ENCODE results near the gene GAS2L3. TPM values are rescaled to one million over a fixed set of nuclear protein-coding genes. Genes with fewer than 3 reads are reported as not detected.

GAS2L3 gene
- total RNA-seq, 4 donors from 2014 or later = 0.95 to 5.5 (median 4.3) TPM

DNA sequence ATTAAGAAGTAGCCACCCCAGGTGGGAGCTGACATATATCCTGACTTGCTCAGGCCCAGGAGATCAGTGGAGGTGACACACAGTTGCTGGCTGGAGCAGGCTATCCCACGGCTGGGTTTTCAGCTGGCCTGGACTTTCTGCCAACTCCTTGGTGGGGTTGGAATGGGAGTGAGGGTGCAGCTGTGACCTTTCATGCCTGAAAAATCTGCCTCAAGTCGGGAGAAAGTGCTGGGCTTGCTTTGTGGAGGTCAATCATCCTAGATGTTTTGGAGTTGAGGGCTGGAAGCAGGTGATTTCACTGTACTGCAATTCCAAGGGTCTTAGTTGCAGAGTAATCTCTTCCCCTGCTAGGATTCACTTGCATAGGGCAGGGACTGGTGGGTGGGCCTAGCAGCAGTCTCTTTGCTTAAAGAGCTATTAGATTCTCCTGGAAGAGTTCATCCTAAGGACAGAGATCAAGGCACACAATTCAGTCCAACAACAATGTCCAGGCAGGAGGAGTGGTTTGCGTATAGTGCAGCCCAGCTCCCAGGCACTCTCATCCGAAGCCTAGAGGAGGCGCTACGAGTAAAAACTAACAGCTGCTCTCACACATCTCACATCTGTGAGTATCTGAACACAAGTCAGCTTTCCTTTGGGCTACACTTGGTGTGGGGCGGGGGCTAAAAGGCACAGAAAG lies 98.1 kb downstream of the GAS2L3 start:
- 60 to 69% methylated on average over 3 to 6 of the region's 7 CpGs for WGBS, 2 donors

DNA sequence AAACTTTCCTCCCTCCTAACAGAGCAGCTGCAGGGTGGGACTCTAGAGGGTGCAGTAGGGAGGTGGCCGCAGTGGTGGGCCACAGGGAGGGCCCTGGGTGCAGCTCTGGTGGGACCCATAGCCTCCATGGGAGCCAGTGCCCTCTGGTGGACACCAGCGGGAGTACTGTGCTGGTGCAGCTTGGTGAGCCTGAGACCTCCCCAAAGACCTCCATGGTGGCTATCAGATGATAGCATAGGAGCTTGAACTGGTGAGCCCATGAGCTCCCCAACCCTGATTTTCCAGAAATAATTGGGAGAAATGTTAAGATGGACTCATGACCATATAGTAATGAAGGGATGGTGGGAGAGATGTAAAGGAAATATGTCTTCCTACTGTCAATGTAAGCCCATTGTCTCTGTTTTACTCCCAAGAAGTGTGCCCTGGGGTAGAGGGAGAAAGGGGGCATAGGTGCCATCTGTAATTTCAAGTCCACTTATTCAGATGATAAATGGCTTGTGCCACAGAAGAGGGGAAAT lies 98.7 kb downstream of the GAS2L3 start:
- Histone ChIP-seq H3K27ac (no peak overlapping the region), H3K27me3 (peaks cover 0 to 5% (median 0%) of the 10 kb centered on the region in 4 donors), H3K36me3 (no peaks in the 10 kb centered on the region), H3K4me1 (no peaks in the 10 kb centered on the region), H3K9me3 (no peaks in the 10 kb centered on the region), H3K4me3 (no peak overlapping the region)
- intact Hi-C loops (cut with DNase I) = no loop called here
- TF ChIP-seq, protein P1, sequence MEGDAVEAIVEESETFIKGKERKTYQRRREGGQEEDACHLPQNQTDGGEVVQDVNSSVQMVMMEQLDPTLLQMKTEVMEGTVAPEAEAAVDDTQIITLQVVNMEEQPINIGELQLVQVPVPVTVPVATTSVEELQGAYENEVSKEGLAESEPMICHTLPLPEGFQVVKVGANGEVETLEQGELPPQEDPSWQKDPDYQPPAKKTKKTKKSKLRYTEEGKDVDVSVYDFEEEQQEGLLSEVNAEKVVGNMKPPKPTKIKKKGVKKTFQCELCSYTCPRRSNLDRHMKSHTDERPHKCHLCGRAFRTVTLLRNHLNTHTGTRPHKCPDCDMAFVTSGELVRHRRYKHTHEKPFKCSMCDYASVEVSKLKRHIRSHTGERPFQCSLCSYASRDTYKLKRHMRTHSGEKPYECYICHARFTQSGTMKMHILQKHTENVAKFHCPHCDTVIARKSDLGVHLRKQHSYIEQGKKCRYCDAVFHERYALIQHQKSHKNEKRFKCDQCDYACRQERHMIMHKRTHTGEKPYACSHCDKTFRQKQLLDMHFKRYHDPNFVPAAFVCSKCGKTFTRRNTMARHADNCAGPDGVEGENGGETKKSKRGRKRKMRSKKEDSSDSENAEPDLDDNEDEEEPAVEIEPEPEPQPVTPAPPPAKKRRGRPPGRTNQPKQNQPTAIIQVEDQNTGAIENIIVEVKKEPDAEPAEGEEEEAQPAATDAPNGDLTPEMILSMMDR (IDR thresholded peaks at IDR 0.05) = peak in 2 of 6 experiments; percentile 25 to 41
- TF ChIP-seq POLR2A (IDR thresholded peaks at IDR 0.05) = no peak
- no peak for DNase-seq
- WGBS, 2 donors = no CpG with 5 or more reads among the region's 2 CpGs

More for the DNA sequence above, 98.1 kb downstream of the GAS2L3 start:
- H3K27ac ChIP-seq = no peak overlapping the region
- H3K27me3 ChIP-seq = peaks cover 0 to 5% (median 0%) of the 10 kb centered on the region in 4 donors
- no peaks in the 10 kb centered on the region for H3K9me3 ChIP-seq
- H3K4me1 ChIP-seq = no peaks in the 10 kb centered on the region
- no peaks in the 10 kb centered on the region for H3K36me3 ChIP-seq
- intact Hi-C loops (cut with DNase I) = no loop called here
- H3K4me3 ChIP-seq = no peak overlapping the region
- TF ChIP-seq, protein P1 (IDR thresholded peaks at IDR 0.05) = no peak
- TF ChIP-seq POLR2A (IDR thresholded peaks at IDR 0.05) = no peak
- no peak for DNase-seq

DNA sequence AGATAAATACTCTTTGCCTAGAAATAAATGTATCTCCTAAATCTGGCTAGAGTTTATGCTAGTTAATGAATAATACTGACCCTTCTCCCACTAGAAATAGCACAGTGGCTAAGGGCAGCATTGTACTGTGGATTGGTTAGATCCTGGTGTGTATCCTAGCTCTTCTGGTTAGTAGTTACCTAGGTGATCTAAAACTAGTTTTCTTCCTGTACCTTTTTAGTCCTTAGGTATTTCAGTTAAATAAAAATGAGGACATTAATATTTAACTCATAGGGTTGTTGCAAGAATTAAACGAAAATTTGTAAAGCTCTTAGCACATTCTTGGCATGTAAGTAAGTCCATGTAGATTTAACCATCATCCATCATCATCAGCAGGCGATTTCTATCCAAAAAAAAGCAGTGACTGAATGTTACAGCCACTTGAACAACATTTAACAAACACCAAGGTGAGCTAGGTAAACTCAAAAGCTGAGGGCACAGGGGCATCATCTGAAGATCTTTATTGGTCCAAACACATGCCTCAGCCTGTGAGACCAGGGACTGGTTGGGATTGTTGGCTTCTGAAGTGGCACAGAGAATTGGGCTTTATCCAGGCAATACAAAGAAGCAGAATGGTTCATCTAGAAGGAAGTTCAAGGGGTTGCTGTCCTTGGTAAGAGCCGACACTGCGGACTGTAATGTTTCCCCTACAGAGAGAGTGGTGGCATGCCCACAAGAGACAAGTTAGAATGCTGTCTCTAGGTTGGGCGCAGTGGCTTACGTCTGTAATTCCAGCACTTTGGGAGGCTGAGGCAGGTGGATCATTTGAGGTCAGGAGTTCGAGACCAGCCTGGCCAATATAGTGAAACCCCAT lies 100.8 kb downstream of the GAS2L3 start:
- Histone ChIP-seq H3K9me3 (no peaks in the 10 kb centered on the region), H3K27ac (no peak overlapping the region), H3K4me3 (no peak overlapping the region), H3K27me3 (peaks cover 0 to 5% (median 0%) of the 10 kb centered on the region in 4 donors), H3K4me1 (no peaks in the 10 kb centered on the region), H3K36me3 (no peaks in the 10 kb centered on the region)
- TF ChIP-seq, protein P1 (IDR thresholded peaks at IDR 0.05) = no peak
- TF ChIP-seq POLR2A (IDR thresholded peaks at IDR 0.05) = no peak
- intact Hi-C loops (cut with DNase I) = no loop called here
- no peak for DNase-seq
- 52 to 55% methylated on average over 6 to 7 of the region's 7 CpGs for WGBS, 2 donors

Small RNA genes lying within 50 kb of the gene (small RNA-seq; reads per million reads assigned to genes)
- gene AC010200.2 = 0 reads per million in 4 donors

Other genes with a start within 250 kb of the GAS2L3 start
- gene SLC17A8, start 216.6 kb upstream of the GAS2L3 start, total RNA-seq = not detected
- gene NR1H4, start 99.8 kb upstream of the GAS2L3 start, total RNA-seq = not detected
- gene ANO4, start 221.1 kb downstream of the GAS2L3 start, total RNA-seq = under 1 TPM in 1 of 4 donors, not detected in 3; 0.09 TPM